Body of pancreas (tissue), 4 donors: Measurements from ENCODE around the gene CXXC5. TPM values are rescaled to one million over a fixed set of nuclear protein-coding genes. Genes with fewer than 3 reads are reported as not detected.

ENCODE experiments used
- ATAC-seq: fragments of 150-250 bp; one replicate; pipeline ENCODE4 v1.9.1; 2016
- DNase-seq, 4 donors: peaks; one replicate each; pipeline ENCODE4 v3.0.0-alpha.2; 2019
- H3K27ac ChIP-seq, 4 donors: fragments of 200-600 bp; sonication (generic); 1 replicate in 3 of 4; 2 replicates in 1 of 4; pipeline versions ENCODE4 v1.5.1 to v1.6.1; 2016 to 2019; ENCODE audit warnings: mild to moderate bottlenecking in 1 of 4, mixed read lengths in 1 of 4, moderate library complexity in 1 of 4
- H3K27me3 ChIP-seq, 2 donors: fragments of 200-600 bp; sonication (generic); one replicate each; pipeline ENCODE4 v1.6.0; 2016; ENCODE audit warnings: mild to moderate bottlenecking in 1 of 2
- H3K36me3 ChIP-seq, 2 donors: fragments of 200-600 bp; sonication (generic); replicated peaks in 1 of 2; 2 replicates each; pipeline ENCODE4 v1.5.1; 2016; ENCODE audit warnings: low read depth in 2 of 2; ENCODE audit not compliant: insufficient read depth in 1 of 2
- H3K4me1 ChIP-seq: fragments of 200-600 bp; sonication (generic); one replicate; pipeline ENCODE4 v1.6.0; 2016
- H3K4me3 ChIP-seq, 2 donors: fragments of 200-600 bp; sonication (generic); 1 replicate in 1 of 2; 2 replicates in 1 of 2; pipeline ENCODE4 v1.5.1; 2016 to 2019
- H3K9me3 ChIP-seq, 3 donors: fragments of 200-600 bp; sonication (generic); 1 replicate in 2 of 3; 2 replicates in 1 of 3; pipeline ENCODE4 v1.5.1; 2016
- CTCF ChIP-seq, 7 experiments: fragments of 450-650 bp in 4 of 7; fragments of 200-600 bp in 3 of 7; sonication (generic) in 3 of 7; IDR thresholded peaks; one replicate each; pipeline ENCODE4 v1.5.1; 2016 to 2019; ENCODE audit warnings: antibody characterized with exemption in 7 of 7
- POLR2A ChIP-seq, 3 donors: fragments of 450-650 bp; IDR thresholded peaks; one replicate each; pipeline ENCODE4 v1.6.1; 2016; ENCODE audit warnings: antibody characterized with exemption in 3 of 3, mild to moderate bottlenecking in 2 of 3
- WGBS, 2 donors: methylation state at CpG; one replicate each; pipeline ENCODE4 v1.1.5; 2017; 5-methylcytosine and 5-hydroxymethylcytosine counted together
- intact Hi-C: fragments of 100-400 bp; cut with DNase I; formaldehyde crosslinking; loops from one replicate; pipeline ENCODE4 v1.15.1; 2023
- total RNA-seq, 2 donors: library from RNA; depleted of rRNA; stranded (reverse); fragments of >200 nt; gene quantifications; one replicate each; pipeline ENCODE4 v1.1.0, GENCODE V29; 2016

CXXC5 gene
- total RNA-seq, 2 donors from 2014 or later: 86.6 to 87.7 TPM

GRCh38 chr5:139688088-139688702 is 40.0 kb downstream of the CXXC5 start:
- Histone ChIP-seq H3K9me3 (no peaks in the 10 kb centered on the region), H3K36me3 (peaks cover 0 to 2% of the 10 kb centered on the region in 2 donors), H3K27me3 (no peaks in the 10 kb centered on the region), H3K4me1 (peaks cover 76% of the 10 kb centered on the region), H3K4me3 (no peak overlapping the region), H3K27ac (peak overlapping the region; percentile 78 to 86 (median 82))
- TF ChIP-seq CTCF (IDR thresholded peaks at IDR 0.05) (no peak), POLR2A (IDR thresholded peaks at IDR 0.05) (no peak)
- ATAC-seq: no peak
- 61 to 72% methylated on average over 8 to 14 of the region's 14 CpGs for WGBS, 2 donors
- intact Hi-C loops: loop anchor here (10.0 kb wide), 1 partner anchor 53 kb away; no protein-coding TSS in a partner anchor
- DNase-seq: peak in 1 of 4 donors; percentile 19

GRCh38 chr5:139688751-139689372 is 40.7 kb downstream of the CXXC5 start:
- peak in 3 of 4 donors; percentile 68 to 72 (median 69) for DNase-seq
- no peaks in the 10 kb centered on the region for H3K36me3 ChIP-seq
- TF ChIP-seq CTCF (IDR thresholded peaks at IDR 0.05): no peak
- TF ChIP-seq POLR2A (IDR thresholded peaks at IDR 0.05): no peak
- intact Hi-C loops: loop anchor here (10.0 kb wide), 1 partner anchor 54 kb away; no protein-coding TSS in a partner anchor
- no peak overlapping the region for H3K4me3 ChIP-seq
- peak overlapping the region; percentile 78 to 86 (median 82) for H3K27ac ChIP-seq
- peaks cover 74% of the 10 kb centered on the region for H3K4me1 ChIP-seq
- WGBS, 2 donors: 33 to 39% methylated on average over 7 to 8 of the region's 8 CpGs
- H3K27me3 ChIP-seq: no peaks in the 10 kb centered on the region
- H3K9me3 ChIP-seq: no peaks in the 10 kb centered on the region
- ATAC-seq: no peak

- 0 to 12% methylated on average over 2 to 16 of the region's 16 CpGs for WGBS, 2 donors
- intact Hi-C loops: loop anchor here (10.0 kb wide), 1 partner anchor 55 kb away; no protein-coding TSS in a partner anchor
- H3K4me1 ChIP-seq: peaks cover 71% of the 10 kb centered on the region
Observed at GRCh38 chr5:139689631-139690063, 41.5 kb downstream of the CXXC5 start.

GRCh38 chr5:139690064-139690802 is 42.1 kb downstream of the CXXC5 start:
- WGBS, 2 donors: 6 to 10% methylated on average over 6 to 16 of the region's 16 CpGs
- Histone ChIP-seq H3K4me3 (no peak overlapping the region), H3K36me3 (no peaks in the 10 kb centered on the region), H3K27me3 (no peaks in the 10 kb centered on the region), H3K4me1 (peaks cover 65% of the 10 kb centered on the region), H3K27ac (peak overlapping the region; percentile 78 to 86 (median 82)), H3K9me3 (no peaks in the 10 kb centered on the region)
- ATAC-seq: no peak
- peak in 3 of 4 donors; percentile 63 to 70 (median 66) for DNase-seq
- intact Hi-C loops: no loop called here
- peak in 1 of 3 donors; percentile 4 for TF ChIP-seq POLR2A (IDR thresholded peaks at IDR 0.05)
- TF ChIP-seq CTCF (IDR thresholded peaks at IDR 0.05): peak in 6 of 7 experiments; percentile 13 to 59 (median 35)

More at GRCh38 chr5:139689631-139690063, 41.5 kb downstream of the CXXC5 start:
- H3K27ac ChIP-seq: peak overlapping the region; percentile 78 to 86 (median 82)
- H3K36me3 ChIP-seq: no peaks in the 10 kb centered on the region
- H3K4me3 ChIP-seq: no peak overlapping the region
- DNase-seq (peak; percentile 85 to 93 (median 90)), ATAC-seq (peak; percentile 60)
- TF ChIP-seq POLR2A (IDR thresholded peaks at IDR 0.05): peak in 2 of 3 donors; percentile 11 to 29
- peak in 2 of 7 experiments; percentile 5 to 9 for TF ChIP-seq CTCF (IDR thresholded peaks at IDR 0.05)
- no peaks in the 10 kb centered on the region for H3K9me3 ChIP-seq
- H3K27me3 ChIP-seq: no peaks in the 10 kb centered on the region
